HG03575 (cell line): ENCODE measurements around the gene PLIN3.
"Not testable (repeated sequence)": the region's sequence is repeated elsewhere in the genome, so short reads cannot be mapped to it uniquely, and the experiment has no call there.

Experiments
- ATAC-seq: cut with Tn5 transposase; IDR thresholded peaks from one replicate; pipeline ENCODE4 v1.9.1; 2021; ENCODE audit not compliant: unreplicated experiment, insufficient number of reproducible peaks, low FRiP score; ENCODE audit errors: extremely low read depth

PLIN3 gene, protein sequence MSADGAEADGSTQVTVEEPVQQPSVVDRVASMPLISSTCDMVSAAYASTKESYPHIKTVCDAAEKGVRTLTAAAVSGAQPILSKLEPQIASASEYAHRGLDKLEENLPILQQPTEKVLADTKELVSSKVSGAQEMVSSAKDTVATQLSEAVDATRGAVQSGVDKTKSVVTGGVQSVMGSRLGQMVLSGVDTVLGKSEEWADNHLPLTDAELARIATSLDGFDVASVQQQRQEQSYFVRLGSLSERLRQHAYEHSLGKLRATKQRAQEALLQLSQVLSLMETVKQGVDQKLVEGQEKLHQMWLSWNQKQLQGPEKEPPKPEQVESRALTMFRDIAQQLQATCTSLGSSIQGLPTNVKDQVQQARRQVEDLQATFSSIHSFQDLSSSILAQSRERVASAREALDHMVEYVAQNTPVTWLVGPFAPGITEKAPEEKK

DNA sequence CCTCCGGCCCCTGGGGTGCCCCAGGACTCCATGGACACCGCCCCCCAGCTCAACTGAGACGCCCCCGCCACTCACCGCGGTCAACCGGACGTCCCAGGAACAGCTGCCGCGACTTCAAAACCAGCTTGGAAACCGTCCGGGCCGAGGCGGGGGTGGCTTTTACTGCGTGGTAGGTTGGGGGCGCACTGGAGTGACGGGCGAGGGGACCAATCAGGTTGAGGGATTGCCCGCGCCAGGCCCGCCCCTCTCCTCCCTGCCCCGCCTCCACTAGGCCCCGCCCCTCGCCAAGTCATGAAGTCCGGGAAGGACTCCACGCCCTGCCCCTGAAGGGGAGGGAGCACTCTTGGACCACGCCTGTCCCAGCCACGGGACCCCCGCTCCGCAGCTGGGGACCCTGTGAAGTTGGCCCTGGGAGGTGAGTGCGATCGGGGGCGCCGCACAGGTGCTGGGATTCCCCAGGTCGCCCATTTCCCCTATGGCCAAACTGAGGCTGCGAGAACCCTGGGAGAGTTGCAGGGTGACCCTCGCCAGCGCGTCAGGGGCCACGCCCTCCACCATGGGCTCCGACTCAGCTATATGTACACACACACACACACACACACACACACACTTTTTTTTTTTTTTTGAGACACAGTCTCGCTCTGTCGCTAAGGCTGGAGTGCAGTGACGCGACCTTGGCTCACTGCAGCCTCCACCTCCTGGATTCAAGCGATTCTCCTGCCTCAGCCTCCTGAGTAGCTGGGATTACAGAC is at the start of gene PLIN3:
Gene PLIN3, minus strand, starts transcription at position 134 of the 752 bp plus-strand sequence. CDS start 6,273 bp downstream, outside the sequence.
- ATAC-seq: no peak

DNA sequence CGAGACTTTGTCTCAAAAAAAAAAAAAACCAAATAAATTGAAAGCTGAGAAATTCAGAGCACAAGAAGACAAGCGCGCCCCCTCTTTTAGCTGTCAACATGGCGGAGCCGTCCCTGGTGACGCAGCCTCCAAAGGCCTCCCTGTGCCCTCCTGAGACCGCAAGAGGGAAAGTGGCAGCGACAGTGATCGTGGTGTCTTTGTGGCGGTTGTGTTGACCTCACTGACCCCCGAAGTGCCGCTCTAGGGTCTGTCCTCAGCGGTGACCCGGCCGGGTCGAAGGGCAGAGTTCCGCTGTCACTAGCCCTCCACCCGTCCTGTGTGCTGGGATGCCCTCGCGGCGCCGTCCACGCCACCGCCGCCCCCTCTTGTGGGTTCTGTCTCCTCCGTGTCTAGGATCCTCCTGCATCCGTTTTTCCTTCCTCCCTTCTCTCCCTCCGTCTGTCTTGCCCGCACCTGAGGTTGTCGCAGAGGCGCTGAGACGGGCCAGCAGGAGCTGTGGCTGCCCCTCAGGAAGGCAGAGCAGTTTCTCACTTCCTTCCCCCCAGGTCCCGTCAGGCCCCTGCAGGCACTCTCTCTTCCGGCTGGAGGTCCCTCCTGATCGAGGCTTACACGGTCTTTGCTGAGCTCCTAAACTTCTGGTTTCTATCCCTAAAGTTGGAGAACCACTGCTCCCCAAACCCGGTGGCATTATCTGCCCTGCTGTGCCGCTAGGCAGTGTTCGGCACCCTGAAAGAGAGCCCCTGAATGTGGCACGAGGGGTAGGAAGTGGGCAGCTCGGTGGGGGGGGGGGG is 49.0 kb upstream of the PLIN3 start:
- ATAC-seq: no peak

DNA sequence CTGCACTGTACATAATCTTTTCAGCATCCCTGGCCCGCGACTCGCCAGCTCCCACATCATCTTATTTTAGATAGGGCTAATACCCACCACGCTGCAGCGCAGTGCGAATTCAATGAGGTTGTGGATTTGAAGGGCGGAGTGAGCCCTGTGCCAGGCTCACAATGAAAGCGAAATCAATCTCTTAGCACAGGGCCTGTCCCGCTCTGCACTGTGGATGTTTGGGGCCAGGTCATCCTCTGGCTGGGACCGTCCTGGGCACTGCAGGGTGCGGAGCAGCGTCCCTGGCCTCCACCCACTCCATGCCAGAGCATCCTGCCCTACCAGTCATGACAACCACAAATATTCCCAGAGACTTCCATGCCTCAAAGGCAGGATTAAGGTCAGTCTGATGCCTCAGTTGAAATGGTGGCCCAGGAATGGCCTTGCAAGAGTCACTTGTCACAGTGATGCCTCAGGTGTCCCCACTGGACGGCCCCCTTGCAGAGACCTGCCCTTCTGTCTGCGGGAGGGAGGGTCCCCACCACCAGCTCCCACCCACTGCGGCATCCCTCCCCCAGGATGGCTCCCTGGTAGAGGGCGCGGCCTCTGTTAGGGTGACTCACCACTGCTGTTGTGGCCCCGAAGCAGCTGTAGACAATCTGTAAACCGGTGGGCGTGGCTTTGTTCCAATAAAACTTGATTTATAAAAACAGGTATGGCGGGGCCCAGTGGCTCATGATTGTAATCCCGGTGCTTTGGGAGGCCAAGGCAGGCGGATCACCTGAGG is 47.5 kb upstream of the PLIN3 start:
- ATAC-seq: no peak

DNA sequence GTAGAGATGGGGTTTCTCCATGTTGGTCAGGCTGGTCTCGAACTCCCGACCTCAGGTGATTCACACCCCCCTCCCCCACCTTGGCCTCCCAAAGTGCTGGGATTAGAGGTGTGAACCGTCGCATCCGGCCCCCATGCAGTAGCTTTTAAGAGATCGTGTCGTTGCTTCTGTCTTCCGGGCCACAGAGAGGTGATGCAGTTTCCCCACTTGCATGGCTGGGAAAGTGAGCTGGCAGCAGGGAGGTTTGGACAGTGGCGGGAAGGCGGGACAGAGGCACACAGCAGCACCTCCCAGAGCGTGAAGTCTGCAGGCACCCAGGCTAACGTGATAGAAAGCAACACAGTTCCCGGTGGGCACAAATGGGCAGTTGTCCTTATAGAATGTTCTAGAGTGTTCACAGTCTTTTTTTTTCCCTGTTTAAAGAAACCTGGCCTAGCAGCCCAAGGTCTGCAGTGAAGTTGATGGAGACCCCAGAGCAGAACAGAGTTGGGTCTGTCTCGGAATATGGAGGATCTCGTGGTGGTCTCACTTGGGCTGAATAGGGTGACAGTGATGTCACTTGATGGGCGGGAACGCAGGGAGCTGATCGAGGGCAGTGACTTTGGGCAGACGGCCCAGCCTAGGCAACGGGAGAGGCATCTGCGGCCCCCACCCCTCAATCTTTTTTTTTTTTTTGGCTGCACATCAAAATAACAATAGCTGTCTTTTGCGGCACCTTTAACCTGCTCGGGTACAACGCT is 46.7 kb upstream of the PLIN3 start:
- ATAC-seq: no peak

DNA sequence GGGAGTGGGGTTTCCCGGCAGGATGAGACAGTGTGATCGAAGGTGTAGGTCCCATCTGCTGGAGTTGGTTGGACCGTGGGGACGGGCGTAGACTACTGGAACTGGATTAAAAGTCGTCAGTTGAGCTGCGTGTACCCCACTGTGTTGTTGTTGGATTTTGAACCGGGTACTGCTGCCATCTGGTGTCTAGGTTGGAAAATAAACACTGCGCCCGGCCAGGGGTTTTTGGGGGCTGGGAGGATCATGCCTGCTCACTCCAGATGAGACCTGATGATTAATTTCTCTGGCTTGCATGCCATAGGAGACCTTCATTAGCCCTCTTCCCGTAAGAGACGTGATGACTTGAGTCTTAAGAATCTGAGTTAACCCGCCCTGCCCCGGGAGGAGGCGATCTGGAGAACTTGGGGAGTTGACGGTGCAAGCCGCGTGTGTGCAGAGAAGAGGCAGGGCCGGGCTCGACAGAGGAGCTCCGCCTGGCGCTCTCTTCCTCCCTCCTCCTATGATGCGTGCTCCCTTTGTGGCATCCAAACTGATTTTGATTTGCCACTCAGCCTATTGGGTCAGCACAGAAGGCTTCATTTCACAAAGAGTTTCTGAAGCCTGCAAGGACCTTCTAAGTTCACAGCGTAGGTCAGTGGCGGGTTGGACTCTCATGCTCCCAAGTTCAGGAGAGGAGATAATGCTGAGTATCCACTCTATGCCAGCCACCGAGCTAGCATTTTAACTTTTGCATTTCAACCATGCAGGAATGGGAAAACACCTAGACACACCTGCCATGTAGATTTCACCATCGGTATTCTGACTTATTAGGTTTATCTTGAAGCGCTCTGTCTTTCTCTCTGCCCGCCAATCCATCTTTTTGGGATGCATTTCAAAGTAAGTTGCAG is 44.6 kb upstream of the PLIN3 start:
- no peak for ATAC-seq

DNA sequence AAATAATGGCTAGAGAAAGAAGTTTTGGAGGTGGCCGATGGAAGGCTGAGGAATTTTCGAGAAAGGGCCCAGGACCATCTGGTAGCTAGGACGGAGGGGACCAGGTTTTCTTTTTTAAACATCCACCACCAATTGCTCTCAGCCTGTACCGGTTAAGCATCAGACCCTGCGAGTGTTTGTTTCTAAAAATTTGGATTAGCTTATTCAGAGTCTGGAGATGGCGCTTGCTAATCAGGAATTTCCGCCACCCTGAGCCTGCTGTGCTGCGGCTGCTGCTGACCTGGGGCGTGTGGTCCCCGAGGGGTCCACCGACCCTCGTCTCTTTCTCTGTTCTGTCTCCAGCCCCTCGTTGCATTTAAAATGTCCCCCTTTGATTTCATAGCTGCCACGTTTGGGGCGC is 43.8 kb upstream of the PLIN3 start:
- no peak for ATAC-seq

DNA sequence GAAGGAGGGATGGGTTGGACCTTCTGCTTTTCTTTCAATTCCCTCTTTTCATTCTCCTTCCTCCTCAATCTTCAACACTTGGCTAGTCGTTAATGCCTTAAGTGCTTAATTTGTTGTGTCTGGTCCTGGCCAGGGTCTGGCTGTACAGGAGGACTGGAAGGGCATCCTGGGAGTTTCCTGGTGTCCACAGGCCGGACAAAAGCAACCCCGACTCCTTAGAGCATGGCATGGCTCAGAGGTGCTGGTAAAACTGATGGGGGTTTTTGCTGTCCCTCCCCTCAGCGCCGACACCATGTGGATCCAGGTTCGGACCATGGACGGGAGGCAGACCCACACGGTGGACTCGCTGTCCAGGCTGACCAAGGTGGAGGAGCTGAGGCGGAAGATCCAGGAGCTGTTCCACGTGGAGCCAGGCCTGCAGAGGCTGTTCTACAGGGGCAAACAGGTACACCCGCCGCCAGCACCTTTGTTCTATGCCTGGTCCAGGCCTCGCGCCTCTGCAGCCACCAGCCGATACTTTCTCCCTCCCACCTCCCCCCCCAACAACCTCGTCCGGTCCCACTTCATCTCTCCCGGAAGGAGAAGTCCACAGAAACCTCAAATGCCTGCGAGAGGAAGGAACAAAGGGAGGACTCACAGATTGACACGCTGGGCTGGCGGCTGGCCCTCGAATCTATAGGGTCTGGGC is 43.3 kb upstream of the PLIN3 start:
- no peak for ATAC-seq

DNA sequence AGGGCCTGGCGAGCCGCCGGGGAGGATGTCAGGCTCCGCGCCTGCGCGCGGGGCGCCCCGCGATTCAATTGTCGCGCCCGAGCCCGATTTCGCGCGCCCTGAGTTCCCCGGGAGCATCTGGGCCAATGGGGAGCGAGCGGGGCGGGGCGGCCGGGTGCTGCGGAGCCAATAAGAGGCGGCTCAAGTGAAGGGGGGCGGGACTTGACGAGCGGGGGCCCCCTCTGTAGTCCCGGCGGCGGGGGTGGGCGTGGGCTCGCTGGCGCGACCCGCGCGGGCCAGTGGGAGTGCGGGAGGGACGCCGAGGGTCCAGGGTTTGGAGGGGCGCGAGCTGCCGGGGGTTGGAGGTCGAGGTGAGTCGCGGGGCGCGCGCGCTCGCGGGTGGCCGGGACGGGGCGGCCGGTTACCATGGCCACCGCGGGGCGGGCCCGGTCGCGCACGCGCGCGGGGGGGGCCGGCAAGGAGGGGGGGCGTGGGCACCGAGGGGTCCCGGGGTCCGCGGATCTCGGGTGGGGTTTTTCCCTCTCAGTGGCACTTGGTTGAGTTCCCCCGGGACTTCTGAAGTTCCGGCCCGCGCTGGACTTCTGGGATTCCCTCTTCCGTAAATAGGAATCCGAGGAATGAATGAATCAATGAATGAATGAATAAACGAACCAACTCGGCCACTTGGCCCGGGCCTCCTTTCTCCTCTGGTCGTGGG is 42.6 kb upstream of the PLIN3 start:
- no peak for ATAC-seq

DNA sequence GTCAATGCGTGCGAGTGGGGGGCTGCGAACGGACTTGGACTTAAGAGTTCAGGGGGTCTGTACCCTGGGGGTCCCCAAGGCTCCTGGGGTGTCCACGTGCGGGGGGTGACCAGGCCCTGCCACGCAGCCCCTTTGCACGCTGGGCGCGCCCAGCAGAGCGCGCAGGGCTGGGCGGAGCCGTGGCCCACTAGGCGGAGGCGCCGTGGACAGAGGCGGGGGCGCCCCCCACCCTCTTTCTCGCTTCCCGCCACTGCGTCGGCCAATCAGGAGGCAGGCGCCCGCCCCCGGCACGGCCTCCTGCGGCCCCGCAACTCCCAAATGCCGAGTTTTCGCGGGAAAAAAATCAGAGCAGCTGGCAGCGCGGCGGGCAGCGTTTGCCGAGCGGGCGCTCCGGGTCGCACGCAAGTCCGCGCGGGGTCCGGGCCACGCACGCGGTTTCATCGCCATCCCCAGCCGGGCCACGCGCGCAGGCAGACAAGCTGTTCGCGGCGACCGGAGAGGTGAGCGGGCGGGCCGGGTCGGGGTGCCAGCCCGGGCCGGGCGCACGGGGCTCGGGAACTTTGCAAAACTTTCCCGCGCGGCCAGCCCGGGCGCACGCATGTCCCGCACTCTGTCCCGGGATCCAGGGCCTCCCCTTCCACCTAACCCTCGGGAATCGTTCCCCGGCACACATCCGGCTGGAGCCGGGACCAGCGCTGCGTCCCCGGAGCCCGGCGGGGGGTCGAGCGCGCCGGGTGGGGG is 41.9 kb upstream of the PLIN3 start, which contains the start of gene UHRF1:
Gene UHRF1, plus strand, starts transcription at position 346 of the 741 bp plus-strand sequence. CDS start 1,385 bp downstream, outside the sequence.
- no peak for ATAC-seq

DNA sequence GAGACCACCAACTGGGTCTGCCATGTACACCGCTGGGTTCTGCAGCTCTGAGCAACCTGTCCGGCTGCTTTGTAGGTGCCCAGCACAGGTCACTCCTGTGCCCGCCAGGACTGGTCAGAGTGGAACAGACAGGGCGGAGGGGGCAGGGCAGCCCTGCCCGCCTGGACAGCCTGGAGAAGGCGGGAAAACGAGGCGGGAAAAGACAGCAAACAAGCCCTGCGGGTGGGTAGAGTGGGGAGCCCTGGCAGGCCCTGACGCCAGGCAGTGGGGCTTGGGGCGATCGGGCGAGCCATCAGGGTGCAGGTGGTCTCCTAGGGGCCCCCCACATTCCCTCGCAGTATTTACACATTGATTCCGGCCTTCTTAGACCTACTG is 41.3 kb upstream of the PLIN3 start:
- ATAC-seq: no peak

DNA sequence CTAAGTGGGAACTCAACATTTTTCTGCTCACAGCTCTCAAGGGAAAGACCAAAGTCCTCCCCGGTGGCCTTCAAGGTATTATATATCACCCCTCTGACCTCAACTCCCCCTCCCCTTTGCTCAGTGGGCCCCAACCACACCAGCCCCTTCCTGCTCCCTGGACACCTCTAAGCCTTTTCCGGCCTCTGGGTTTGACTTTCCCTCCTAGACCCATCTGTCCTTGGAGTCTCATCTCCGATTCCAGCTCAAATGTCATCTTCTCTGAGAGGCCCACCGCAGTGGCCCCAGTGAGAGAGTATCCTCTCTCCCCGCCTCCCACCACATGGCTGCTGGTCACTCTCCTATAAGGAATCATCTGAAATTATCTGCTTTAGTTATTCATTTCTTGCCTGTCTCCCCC is 40.9 kb upstream of the PLIN3 start:
- ATAC-seq: no peak

DNA sequence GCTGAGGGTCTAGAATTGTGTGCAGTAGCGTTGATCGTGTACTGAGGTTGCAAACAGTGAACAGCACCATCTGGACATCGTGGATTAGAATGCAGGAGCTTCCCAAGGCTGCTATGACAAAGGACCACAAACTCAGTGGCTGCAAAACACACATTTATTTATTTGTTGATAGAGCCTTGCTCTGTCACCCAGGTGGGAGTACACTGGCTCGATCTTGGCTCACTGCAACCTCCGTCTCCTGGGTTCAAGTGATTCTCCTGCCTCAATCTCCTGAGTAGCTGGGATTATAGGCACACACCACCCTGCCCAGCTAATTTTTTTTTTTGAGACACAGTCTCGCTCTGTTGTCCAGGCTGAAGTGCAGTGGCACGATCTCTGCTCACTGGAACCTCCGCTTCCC is 39.5 kb upstream of the PLIN3 start:
- no peak for ATAC-seq

DNA sequence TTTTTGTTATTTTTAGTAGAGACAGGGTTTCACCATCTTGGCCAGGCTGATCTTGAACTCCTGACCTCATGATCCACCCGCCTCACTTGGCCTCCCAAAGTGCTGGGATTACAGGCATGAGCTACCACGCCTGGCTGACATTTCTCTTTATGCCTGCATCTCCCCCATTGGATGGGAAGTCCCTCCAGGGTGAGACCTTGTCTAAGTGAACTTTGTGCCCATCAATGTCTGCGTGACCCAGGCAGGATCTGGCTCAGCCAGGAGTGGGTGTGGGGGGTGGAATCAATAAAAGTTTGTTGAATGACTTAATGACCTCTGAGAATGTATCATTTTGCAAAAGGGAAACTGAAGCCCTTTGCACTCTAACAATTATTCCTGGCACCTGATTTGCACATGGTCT is 37.0 kb upstream of the PLIN3 start:
- ATAC-seq: no peak

DNA sequence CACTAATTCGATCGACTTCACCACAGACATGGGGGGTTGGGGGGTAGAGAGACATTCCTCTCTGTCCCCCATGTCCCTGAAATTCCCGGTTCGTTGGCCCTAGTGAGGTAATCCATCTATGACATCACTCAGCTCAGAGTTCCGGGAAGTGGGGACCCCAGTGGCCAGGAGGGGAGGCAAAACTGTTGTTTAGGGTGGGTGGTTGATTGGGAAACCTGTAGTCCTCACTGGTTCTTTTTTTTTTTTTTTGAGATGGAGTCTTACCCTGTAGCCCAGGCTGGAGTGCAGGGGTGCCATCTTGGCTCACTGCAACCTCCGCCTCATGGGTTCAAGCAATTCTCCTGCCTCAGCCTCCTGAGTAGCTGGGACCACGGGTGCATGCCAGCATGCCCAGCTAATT is 35.3 kb upstream of the PLIN3 start, which contains the start of gene ARRDC5:
Gene ARRDC5, minus strand, starts transcription at position 101 of the 400 bp plus-strand sequence. Its CDS starts 71 bp downstream, at position 30.
- no peak for ATAC-seq

DNA sequence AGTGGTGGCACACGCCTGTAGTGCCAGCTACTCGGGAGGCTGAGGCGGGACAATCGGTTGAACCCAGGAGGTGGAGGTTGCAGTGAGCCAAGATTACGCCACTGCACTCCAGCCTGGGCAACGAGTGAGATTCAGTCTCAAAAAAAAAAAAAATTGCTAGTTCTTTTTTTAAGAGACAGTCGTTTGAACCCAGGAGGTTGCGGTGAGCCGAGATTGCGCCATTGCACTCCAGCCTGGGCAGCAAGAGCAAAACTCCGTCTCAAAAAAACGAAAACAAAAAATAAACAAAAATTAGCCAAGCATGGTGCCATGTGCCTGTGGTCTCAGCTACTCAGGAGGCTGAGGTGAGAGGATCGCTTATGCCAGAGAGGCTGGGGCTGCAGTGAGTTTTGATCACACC is 33.4 kb upstream of the PLIN3 start:
- ATAC-seq: not testable (repeated sequence)
